HG03460 (cell line): ENCODE measurements around the gene SYCP1.
"Not testable (repeated sequence)": the region's sequence is repeated elsewhere in the genome, so short reads cannot be mapped to it uniquely, and the experiment has no call there.

ENCODE experiments used
- ATAC-seq: cut with Tn5 transposase; IDR thresholded peaks from one replicate; pipeline ENCODE4 v1.9.1; 2021; ENCODE audit not compliant: unreplicated experiment

SYCP1 gene, protein sequence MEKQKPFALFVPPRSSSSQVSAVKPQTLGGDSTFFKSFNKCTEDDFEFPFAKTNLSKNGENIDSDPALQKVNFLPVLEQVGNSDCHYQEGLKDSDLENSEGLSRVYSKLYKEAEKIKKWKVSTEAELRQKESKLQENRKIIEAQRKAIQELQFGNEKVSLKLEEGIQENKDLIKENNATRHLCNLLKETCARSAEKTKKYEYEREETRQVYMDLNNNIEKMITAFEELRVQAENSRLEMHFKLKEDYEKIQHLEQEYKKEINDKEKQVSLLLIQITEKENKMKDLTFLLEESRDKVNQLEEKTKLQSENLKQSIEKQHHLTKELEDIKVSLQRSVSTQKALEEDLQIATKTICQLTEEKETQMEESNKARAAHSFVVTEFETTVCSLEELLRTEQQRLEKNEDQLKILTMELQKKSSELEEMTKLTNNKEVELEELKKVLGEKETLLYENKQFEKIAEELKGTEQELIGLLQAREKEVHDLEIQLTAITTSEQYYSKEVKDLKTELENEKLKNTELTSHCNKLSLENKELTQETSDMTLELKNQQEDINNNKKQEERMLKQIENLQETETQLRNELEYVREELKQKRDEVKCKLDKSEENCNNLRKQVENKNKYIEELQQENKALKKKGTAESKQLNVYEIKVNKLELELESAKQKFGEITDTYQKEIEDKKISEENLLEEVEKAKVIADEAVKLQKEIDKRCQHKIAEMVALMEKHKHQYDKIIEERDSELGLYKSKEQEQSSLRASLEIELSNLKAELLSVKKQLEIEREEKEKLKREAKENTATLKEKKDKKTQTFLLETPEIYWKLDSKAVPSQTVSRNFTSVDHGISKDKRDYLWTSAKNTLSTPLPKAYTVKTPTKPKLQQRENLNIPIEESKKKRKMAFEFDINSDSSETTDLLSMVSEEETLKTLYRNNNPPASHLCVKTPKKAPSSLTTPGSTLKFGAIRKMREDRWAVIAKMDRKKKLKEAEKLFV

DNA sequence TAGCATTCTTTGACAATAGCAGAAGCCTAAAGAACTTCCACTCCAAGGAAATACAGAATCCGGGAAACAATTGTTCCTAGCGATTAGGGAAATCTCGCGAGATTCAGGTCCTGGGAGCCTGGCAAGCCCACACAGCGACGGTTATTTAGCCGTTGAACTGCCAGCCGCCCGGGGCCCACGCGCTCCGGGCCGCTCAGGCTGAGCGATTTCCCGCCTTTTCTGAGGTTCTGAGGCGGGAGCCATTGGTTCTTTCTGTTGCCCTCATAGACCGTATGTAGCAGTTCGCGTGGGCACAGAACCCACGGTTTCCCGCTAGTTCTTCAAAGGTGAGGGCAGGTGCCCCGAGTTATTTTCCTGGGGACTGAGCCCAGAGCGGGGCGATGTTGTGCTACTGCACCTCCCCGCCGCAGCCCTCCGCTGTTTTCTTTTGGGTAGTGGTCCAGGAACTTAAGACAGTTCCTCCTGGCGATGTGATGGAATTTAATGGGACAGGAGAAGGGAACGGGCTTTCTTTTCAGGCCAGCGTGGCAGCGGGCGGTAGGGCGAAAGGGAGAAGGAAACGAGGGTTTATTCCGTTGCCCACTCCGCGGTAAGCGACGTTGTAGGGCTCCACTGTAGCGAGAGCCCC lies at the start of gene SYCP1:
SYCP1 (plus strand) TSS at position 171 of the 628 bp plus-strand sequence. CDS start 602 bp downstream, outside the sequence.
- no peak for ATAC-seq

DNA sequence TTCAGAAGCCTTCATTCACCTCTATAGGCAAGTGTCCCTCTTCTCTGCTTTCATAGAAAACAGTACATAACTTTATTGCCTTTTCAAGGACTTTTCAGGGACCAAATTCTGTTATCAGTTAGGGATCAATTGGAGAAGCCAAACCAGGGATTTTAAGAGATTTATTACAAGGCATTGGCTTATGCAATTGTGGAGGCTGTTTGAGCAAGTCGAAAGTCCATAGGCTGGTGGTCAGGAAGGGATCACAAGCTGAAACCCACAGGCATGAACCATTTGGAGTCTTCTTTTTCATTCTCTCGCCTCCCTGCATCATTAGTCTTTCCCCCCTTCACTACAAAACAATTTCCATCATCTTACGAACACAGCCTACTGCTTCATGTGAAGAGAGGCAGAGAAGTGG lies 34.8 kb upstream of the SYCP1 start:
- no peak for ATAC-seq

DNA sequence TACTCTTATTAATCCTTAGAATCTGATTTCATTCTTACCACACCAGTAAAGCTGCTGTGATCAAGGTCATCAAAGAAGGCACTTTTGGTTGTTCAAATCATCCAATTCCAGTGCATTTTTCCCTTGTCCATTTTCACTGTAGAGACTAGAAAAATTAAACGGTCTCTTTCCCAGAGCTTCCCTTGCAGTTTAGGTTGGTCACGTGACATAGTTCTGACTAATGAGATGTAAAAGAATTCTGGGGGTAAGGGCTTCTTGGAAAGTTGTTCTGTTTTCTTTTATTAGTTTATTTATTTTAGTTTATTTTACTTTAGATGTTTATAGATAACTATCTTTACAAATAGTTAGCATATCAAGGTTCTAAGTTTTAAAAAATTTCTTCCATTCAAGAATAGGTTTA lies 34.3 kb upstream of the SYCP1 start:
- ATAC-seq: no peak

DNA sequence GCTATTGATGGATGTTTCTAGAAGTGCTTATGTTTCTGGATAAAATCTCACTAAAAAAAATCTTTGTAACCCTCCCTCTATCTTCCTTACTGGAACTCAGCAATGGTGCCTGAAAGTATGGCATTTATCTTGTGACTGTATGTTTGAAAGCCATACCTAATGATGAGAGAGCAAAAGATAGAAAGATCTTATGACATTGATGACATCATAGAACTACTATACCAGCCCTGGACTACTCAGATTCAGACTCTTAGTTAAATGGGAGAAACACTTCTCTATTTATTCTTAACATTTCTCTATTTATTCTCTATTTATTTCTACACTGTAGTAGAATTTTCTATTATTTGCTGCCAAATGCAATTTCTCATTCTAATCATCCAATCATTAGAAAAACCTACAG lies 32.7 kb upstream of the SYCP1 start:
- no peak for ATAC-seq

DNA sequence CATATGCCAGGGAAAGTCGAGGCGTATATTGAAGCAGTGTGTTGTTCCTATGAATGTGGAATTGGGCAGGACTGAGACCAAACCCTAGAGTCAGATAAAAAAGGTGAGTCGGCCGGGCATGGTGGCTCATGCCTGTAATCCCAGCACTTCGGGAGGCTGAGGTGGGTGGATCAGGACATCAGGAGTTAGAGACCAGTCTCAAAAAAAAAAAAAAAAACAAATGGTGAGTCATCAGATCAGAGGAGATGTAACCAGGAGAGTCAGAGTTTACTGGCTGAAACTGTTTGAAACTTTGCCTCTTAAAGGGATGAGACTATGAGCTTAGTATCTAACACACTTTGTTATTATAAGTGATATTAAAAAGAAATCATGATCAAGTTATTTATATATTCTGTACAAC lies 26.4 kb upstream of the SYCP1 start:
- ATAC-seq: no peak

DNA sequence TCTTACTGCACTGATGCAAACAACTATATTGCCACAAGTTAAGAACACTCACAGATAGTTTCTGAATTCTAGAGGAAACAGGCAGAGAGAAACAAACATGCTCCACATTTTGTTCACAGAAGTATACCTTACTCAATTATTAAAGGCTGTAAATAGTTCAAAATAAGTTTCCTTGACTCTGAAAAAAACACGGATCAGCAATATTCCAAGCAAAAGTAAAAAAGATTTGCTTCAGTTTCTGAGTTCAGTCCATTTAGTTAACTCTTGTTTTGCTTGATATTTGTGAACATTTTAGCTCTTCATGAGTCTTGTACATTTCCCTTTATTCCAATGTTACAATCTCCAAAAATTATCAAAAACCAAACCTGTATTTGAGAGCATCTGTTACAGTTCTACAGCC lies 24.6 kb upstream of the SYCP1 start:
- ATAC-seq: not testable (repeated sequence)

DNA sequence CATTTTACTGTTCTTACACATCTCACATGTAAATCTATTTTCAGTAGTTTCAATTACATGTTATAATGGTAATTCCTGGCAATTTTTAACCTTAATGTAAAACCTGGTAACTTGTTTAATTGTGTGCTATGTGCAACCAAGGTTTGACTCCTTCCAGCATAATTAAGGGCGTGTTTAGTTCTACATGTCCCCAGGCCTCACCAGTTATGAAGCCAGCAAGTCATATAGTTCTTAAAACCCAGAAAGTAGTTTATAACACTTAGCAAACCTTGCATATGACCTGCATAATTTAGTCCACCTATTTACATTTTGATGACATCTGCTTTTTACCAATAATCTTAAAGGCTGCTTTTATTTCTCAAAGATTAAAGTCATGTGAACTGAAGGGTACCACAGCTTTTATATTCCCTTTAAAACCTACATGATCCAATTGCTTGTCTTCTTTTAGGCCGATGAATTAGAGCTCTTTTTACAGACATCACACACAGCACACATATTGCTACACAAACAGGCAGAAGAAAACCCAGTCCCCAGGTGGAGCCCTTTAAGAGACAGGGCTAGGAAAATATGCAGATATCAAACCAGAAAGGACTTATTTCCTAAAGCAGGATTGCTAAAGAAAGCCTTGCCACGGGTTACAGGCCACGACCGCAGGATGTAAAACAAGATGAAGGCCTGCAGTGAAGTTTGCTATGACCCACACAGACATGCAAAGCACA lies 23.2 kb upstream of the SYCP1 start:
- ATAC-seq: no peak

DNA sequence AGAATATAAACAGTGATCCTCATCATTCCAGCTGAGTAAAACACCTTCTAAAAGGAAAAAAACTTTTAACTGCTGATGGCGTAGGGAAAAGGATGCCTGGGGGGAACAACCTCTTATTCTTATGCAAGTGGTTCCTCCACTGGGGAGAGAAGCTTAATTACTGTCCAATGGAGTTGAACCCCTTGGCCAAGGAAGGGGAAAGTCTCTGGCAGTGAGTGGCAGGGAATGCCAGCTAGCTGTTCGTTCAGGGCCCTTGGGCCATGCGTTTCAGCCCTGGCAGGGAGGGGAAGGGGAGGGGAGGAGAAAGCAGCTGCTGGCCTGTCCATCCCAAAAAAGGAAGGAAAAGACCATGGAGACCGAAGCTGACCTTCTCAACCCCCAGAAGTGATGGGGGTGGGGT lies 22.6 kb upstream of the SYCP1 start:
- no peak for ATAC-seq

DNA sequence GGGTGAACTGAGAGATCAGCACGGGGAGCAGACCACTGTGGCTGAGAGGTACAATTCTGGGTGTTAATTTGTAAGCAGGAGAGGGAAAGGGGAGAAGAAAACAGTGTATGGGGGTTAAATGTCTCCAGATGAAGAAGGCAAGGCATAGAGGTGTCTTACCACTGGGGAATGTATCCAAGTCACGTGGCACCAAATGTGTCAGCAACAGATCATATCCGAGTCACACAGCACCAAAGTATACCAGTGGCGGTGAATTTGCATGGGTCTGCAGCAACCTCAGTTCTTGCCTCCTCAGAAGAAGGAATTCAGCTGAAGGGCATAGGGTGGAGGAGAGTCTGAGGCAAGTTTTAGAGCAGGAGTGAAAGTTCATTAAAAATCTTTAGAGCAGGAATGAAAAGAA lies 21.2 kb upstream of the SYCP1 start:
- no peak for ATAC-seq

DNA sequence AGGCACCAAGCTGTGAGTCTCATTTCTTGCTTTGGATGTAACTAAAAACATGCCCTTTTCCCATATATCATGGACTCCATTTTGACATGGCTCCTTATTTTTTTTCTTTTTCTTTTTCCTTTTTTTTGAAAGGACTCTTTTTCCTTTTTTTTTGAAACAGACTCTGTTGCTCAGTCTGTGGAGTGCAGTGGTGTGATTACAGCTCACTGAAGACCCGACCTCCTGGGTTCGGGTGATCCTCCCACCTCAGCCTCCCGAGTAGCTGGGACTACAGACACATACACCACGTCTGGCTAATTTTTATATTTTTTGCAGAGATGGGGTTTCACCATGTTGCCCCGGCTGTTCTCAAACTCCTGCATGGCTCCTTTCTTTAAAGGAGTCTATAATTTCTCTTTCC lies 10.4 kb upstream of the SYCP1 start:
- no peak for ATAC-seq

DNA sequence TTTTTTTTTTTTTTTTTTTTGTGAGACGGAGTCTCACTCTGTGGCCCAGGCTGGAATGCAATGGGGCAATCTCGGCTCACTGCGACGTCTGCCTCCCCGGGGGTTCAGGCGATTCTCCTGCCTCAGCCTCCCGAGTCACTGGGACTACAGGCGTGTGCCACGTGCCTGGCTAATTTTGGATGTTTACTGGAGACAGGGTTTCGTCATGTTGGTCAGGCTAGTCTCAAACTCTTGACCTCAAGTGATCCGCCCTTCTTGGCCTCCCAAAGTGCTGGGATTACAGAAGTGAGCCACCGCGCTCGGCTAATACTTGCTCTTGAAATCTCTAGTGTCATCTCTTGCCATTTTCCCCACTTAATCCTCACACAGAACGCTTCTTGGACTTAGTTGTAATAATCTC lies 1.1 kb upstream of the SYCP1 start:
- no peak for ATAC-seq

DNA sequence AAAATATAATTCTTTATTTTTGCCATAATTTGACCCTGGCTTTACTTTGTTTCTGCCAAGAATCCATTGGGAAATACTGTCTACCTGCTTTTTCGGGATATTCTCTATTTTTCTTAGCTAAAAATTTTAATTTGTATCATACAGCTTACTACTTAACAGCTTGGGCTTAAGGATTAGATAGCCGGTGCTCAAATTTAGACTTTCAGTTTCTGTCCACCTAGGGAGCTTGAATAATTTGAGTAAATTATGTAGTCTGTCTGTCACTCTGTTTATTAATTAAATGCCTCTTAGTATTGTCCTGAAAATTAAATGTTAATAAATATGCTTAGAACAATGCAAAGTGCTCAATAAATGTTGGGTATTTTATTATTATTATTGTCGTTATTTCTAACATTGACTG lies 6.7 kb downstream of the SYCP1 start:
- no peak for ATAC-seq

DNA sequence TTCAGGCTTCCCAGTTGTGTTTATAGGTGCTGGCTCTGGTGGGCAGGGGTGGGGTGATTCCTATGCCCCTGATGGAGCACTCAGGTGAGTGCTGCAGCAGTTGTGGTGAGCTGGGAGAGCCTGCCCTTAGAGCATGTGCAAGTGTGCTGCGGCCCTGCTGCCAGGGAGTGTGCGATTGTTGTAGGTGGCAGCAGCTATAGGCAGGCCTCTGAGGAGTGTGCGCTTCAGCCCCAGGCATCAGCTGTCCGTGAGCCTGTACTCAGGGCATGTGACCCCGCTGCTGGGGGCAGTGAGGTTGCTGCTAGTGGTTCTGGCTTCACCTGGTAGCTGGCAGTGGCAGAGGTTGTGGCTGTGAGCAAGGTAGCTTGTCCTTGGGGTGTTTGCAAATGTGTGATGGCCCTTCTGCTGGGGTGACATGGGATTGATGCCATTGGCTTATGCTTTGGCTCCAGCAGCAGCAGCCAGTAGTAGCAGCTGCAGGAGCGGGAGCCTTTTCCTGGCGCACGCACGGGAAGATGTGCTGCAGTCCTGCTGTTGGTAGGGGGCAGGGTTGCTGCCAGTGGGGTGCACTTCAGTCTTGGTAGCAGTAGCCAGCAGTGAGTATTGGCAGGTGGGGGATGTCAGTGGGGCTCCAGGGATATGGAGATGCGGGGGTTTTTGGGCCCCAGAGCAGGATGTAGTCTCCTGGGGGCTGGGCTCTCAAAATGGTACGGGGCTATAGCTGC lies 37.7 kb downstream of the SYCP1 start:
- no peak for ATAC-seq

DNA sequence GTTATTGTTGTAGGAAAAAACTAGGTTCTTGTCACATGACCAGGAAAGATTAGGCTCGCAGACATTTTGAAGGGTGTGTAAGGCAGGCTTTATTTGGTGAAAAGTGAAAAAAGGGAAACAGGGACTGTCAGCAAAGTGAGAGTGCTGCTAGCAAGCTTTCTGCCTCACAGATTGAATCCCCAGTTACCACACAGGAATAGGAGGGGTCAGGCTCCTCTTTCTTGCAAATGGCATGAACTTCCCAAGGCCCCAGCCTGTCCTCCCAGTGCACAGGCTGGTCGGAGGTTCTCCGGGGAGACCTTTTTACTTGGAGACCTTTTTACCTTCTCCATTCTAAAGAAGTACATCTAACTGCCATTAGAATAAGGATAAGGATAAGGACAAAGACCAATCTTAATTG lies 42.1 kb downstream of the SYCP1 start:
- ATAC-seq: no peak

DNA sequence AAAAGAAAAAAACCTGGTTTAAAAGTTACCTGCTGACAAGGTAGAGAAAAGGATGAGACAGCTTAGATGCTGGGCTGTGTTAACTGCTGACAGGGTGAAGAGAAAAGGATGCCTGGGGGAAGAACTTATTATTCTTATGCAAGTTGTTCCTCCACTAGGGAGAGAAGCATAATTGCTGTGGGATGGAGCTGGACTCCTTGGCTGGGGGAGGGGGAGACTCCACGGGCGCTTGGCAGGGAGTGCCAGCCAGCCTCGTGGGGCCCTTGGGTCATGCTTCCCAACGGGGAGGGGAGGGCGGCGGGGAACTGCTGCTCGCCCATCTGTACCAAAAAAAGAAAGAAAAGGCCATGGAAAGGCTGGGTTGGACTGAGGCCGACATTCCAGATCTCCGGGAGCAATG lies 47.2 kb downstream of the SYCP1 start:
- no peak for ATAC-seq

DNA sequence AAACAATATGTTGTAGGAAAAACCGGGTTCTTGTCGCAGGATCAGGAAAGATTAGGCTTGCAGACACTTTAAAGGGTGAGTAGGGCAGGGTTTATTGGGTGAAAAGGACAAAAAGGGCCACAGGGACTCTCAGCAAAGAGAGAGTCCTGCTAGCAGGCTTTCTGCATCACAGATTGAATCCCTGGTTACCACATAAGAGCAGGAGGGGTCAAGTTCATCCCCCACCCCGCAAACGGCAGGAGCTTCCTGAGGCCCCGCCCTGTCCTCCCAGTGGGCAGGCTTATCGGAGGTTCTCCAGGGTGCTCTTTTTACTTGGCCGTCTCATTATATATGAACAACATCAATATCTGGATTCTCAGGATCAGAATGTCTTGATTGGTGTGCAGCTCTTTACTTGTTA lies 47.7 kb downstream of the SYCP1 start:
- no peak for ATAC-seq

DNA sequence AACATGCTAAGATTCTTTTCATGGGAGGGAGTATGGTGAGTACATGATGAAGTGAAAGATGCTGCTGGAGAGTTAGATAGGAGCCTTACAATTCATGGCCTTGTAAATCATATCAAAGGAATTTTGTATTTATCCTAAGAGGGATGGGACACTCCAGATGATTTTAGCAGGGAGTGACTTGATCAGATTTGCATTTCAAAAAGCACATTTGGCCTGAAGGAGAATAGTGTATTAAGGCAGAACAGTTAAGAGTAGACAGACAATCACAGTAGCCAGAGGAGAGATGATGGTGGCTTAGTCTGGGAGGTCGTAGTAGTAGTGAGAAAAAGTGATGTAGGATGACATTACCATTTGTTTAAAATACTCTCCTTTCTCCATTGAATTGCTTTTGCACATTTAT lies 48.8 kb downstream of the SYCP1 start:
- no peak for ATAC-seq

DNA sequence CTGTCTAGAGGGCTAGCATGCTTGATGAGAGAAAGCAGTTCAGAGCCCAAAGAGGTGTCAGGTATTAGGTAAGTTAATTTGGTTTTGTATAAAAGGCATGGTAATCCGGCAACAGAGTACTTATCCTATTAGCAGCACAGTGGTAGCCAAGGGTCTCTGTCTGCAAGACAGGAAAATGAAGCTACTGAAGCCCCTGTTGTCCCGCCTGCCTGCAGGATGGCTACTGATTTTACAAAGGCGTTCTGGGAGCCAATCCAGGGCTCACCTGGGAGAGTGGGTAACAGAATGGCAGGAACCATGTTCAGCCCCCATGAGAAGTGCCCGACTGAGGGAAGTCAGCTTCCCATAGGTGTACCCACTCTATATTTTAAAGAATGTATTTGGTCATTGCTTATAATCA lies 61.1 kb downstream of the SYCP1 start:
- ATAC-seq: not testable (repeated sequence)

DNA sequence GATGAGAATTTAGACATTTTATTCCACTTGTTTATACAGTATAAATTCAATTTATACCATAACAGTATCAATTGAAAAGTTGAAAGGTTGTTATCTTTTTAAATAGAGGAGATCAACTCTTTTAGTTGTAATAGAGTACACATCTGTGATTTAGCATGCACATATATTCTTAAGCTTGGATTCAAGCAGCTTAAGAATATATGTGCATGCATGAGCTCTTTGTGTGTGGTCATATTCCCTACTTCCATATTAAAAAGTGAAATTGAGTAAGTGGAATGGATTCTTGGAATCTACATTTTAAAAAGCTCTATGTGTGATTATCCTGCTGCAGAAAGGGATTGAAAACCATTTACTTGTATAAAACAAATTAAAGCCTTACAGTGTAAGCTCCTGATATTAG lies 71.9 kb downstream of the SYCP1 start:
- ATAC-seq: no peak

DNA sequence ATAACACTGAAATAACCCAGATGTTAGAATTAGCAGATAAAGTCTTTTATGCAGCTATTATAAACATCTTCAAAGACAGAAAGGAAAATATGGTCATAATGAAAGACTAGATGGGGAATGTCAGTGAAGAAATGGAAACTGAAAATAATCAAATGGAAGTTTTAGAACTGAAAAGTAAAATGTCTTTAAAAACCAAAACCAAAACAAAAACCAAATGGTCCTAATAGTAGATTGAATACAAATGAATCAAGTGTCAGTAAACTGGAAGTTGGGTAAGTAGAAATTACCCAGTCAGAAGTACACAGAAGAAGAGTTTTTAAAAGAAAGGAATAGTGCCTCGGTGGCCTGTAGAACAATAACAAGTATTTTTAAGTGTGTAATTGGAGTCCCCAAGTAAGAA lies 72.7 kb downstream of the SYCP1 start:
- no peak for ATAC-seq
